Measurements from ENCODE around the gene ENGASE.

- TF ChIP-seq, protein P1, sequence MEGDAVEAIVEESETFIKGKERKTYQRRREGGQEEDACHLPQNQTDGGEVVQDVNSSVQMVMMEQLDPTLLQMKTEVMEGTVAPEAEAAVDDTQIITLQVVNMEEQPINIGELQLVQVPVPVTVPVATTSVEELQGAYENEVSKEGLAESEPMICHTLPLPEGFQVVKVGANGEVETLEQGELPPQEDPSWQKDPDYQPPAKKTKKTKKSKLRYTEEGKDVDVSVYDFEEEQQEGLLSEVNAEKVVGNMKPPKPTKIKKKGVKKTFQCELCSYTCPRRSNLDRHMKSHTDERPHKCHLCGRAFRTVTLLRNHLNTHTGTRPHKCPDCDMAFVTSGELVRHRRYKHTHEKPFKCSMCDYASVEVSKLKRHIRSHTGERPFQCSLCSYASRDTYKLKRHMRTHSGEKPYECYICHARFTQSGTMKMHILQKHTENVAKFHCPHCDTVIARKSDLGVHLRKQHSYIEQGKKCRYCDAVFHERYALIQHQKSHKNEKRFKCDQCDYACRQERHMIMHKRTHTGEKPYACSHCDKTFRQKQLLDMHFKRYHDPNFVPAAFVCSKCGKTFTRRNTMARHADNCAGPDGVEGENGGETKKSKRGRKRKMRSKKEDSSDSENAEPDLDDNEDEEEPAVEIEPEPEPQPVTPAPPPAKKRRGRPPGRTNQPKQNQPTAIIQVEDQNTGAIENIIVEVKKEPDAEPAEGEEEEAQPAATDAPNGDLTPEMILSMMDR (conservative IDR thresholded peaks at IDR 0.05; ENCODE audit: low read depth in 2 of 2), result no peak
- TF ChIP-seq REST (IDR thresholded peaks at IDR 0.05; ENCODE audit: unreplicated experiment) (no peak), POLR2AphosphoS5 (IDR thresholded peaks at IDR 0.05; ENCODE audit: low read depth) (no peak), NANOG (IDR thresholded peaks at IDR 0.05; ENCODE audit: borderline replicate concordance) (no peak), EZH2 (IDR thresholded peaks at IDR 0.05; ENCODE audit: low read depth, unreplicated experiment) (no peak), STAT1 (IDR thresholded peaks at IDR 0.05; ENCODE audit: unreplicated experiment) (no peak), JUNB (IDR thresholded peaks at IDR 0.05; ENCODE audit: unreplicated experiment) (no peak), EZH2phosphoT487 (IDR thresholded peaks at IDR 0.05; ENCODE audit: unreplicated experiment) (no peak), ZNF114 (CRISPR knock-in tag; IDR thresholded peaks at IDR 0.05) (no peak), CREB1 (CRISPR knock-in tag; IDR thresholded peaks at IDR 0.05; ENCODE audit: low read depth) (no peak), ZNF331 (CRISPR knock-in tag; IDR thresholded peaks at IDR 0.05; ENCODE audit: low read depth) (no peak)
- TF ChIP-seq, protein P2, sequence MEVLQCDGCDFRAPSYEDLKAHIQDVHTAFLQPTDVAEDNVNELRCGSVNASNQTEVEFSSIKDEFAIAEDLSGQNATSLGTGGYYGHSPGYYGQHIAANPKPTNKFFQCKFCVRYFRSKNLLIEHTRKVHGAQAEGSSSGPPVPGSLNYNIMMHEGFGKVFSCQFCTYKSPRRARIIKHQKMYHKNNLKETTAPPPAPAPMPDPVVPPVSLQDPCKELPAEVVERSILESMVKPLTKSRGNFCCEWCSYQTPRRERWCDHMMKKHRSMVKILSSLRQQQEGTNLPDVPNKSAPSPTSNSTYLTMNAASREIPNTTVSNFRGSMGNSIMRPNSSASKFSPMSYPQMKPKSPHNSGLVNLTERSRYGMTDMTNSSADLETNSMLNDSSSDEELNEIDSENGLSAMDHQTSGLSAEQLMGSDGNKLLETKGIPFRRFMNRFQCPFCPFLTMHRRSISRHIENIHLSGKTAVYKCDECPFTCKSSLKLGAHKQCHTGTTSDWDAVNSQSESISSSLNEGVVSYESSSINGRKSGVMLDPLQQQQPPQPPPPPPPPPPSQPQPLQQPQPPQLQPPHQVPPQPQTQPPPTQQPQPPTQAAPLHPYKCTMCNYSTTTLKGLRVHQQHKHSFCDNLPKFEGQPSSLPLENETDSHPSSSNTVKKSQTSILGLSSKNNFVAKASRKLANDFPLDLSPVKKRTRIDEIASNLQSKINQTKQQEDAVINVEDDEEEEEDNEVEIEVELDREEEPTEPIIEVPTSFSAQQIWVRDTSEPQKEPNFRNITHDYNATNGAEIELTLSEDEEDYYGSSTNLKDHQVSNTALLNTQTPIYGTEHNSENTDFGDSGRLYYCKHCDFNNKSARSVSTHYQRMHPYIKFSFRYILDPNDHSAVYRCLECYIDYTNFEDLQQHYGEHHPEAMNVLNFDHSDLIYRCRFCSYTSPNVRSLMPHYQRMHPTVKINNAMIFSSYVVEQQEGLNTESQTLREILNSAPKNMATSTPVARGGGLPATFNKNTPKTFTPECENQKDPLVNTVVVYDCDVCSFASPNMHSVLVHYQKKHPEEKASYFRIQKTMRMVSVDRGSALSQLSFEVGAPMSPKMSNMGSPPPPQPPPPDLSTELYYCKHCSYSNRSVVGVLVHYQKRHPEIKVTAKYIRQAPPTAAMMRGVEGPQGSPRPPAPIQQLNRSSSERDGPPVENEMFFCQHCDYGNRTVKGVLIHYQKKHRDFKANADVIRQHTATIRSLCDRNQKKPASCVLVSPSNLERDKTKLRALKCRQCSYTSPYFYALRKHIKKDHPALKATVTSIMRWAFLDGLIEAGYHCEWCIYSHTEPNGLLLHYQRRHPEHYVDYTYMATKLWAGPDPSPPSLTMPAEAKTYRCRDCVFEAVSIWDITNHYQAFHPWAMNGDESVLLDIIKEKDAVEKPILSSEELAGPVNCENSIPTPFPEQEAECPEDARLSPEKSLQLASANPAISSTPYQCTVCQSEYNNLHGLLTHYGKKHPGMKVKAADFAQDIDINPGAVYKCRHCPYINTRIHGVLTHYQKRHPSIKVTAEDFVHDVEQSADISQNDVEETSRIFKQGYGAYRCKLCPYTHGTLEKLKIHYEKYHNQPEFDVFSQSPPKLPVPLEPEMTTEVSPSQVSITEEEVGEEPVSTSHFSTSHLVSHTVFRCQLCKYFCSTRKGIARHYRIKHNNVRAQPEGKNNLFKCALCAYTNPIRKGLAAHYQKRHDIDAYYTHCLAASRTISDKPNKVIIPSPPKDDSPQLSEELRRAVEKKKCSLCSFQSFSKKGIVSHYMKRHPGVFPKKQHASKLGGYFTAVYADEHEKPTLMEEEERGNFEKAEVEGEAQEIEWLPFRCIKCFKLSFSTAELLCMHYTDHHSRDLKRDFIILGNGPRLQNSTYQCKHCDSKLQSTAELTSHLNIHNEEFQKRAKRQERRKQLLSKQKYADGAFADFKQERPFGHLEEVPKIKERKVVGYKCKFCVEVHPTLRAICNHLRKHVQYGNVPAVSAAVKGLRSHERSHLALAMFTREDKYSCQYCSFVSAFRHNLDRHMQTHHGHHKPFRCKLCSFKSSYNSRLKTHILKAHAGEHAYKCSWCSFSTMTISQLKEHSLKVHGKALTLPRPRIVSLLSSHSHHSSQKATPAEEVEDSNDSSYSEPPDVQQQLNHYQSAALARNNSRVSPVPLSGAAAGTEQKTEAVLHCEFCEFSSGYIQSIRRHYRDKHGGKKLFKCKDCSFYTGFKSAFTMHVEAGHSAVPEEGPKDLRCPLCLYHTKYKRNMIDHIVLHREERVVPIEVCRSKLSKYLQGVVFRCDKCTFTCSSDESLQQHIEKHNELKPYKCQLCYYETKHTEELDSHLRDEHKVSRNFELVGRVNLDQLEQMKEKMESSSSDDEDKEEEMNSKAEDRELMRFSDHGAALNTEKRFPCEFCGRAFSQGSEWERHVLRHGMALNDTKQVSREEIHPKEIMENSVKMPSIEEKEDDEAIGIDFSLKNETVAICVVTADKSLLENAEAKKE (CRISPR knock-in tag; IDR thresholded peaks at IDR 0.05), result no peak
Observed at GRCh38 chr17:79051306-79051705, 23.3 kb upstream of the ENGASE start.

Measured in GM23338 (cell line).